ENCODE results near the gene NDUFS3. TPM values are rescaled to one million over a fixed set of nuclear protein-coding genes. Genes with fewer than 3 reads are reported as not detected.

Gene NDUFS3
- total RNA-seq, 8 experiments from 2014 or later: 92.5 to 149 (median 114) TPM

DNA sequence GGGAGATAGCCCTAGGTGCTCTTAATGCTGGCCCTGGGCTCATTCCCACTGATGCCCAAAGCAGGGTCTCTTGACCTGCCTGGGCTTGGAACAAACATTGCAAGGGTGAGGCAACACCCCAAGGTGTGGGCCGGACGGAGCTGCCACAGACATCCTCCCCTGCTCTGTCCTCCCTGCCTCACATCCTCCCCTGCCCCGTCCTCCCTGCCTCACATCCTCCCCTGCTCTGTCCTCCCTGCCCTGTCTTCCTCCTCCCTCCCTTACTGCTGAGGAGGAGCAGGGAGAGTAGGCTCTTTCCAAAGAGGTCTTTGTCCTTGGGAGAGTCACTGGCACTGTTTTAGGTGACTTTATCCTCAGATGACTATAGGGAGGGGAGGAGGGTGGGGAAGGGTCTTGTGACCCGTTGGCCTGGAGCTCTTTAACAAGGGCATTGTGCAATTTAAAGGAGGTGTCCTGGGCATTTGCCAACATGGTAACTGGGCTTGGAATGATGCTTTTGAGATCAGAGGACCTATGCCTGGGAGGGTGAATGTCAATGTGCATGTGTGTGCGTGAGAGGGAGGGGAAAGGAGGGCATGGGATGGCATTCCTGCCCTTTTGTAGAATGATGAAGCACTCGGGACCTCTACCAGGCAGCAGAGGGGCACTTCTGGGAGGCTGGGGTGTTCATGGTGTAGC, 8.3 kb downstream of the NDUFS3 start:
- ATAC-seq (replicated peaks in 6 of 8): peak in 7 of 8 experiments; percentile 6 to 24 (median 10)
- Histone ChIP-seq H3K27ac (no peak overlapping the region), H3K4me1 (replicated peaks in 1 of 2) (peaks cover 0 to 3% of the 10 kb centered on the region in 2 donors), H3K4me3 (no peak overlapping the region)
- in situ Hi-C loops (cut with MboI; ENCODE audit: low pct_unique_long_range_greater_than_20kb in 2 of 9, low sequenced_read_pairs in 9 of 9, unreplicated experiment in 9 of 9): no loop called here
- WGBS, 10 experiments: 20 to 80% (median 57%) methylated on average over 1 of the region's 6 CpGs; no CpG with 5 or more reads in 5 of the 10 experiments

DNA sequence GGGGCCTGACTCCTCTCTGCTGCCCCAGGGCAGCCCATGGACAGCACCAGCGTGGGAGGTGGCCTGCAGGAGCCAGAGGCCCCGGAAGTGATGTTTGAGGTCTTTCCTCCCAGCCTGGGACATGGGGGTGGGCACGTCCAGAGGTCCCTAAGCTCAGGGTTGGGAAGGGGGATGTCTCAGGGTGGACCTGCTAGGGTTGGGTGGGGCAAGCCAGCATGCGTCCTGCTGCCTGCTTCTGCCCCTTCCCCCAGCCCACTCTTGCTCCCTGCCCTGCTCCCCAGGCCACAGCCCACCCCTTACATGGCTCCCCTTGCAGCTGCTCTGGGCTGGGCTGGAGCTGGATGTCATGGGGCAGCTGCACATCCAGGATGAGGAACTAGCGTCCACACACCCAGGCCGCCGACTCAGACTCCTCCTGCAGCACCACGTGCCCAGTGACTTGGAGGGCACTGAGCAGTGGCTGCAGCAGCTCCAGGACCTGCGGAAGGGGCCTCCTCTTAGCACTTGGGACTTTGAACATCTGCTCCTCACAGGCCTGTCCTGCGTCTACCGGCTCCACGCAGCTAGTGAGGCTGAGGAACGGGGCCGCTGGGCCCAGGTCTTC, 9.0 kb downstream of the NDUFS3 start:
- Histone ChIP-seq H3K4me1 (replicated peaks in 1 of 2) (peaks cover 0 to 3% of the 10 kb centered on the region in 2 donors), H3K27ac (no peak overlapping the region), H3K4me3 (no peak overlapping the region)
- in situ Hi-C loops (cut with MboI; ENCODE audit: low pct_unique_long_range_greater_than_20kb in 2 of 9, low sequenced_read_pairs in 9 of 9, unreplicated experiment in 9 of 9): no loop called here
- peak; percentile 8 to 66 (median 34) for ATAC-seq (replicated peaks in 6 of 8)
- WGBS, 10 experiments: 80% methylated on average over 3 of the region's 14 CpGs; no CpG with 5 or more reads in 9 of the 10 experiments

DNA sequence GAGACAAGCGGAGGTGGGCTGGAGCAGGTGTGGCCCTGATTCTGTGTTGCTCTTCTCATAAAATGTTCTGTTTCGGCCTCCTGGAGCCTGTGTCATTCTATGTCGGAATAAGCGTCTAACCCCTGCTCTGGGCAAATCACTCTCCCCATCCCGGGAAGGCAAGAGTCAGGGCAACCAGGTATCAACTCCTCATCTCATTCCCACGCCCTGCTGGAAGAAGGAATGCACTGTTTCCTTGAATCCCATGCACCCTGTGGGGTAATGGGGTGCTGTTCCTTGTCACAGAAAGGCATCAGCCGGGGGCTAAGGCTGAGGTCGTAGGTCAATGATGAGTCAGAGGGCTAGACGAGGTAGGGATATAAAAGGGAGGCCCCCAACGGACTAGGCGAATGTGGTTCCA, 10.2 kb downstream of the NDUFS3 start:
- peaks cover 0 to 7% of the 10 kb centered on the region in 2 donors for H3K4me1 ChIP-seq (replicated peaks in 1 of 2)
- no peak overlapping the region for H3K4me3 ChIP-seq
- in situ Hi-C loops (cut with MboI; ENCODE audit: low pct_unique_long_range_greater_than_20kb in 2 of 9, low sequenced_read_pairs in 9 of 9, unreplicated experiment in 9 of 9): no loop called here
- 33 to 100% (median 80%) methylated on average over 1 to 5 of the region's 11 CpGs; no CpG with 5 or more reads in 4 of the 10 experiments for WGBS, 10 experiments
- no peak for ATAC-seq (replicated peaks in 6 of 8)
- H3K27ac ChIP-seq: no peak overlapping the region

DNA sequence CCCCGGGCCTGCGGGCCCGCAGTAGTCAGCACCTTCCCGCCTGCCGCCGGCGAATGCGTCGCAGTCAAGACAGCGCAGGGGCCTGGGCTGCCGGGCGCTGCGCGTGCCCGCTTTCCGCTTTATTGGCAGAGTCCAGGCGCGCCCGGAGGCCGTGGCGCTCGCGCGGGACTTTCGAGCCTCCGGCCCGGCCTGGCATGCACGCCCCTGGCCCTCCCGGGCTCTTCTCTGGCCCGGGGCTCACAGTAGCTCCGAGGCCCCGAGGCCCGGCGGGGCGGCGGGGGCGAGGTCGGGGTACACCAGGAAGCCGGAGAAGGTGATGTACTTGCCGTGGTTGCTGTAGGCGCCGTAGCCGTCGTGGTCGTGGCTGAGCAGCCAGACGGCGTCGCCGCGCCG, 10.7 kb downstream of the NDUFS3 start:
- ATAC-seq (replicated peaks in 6 of 8): no peak
- WGBS, 10 experiments: 97 to 100% (median 98%) methylated on average over 4 to 17 of the region's 51 CpGs; no CpG with 5 or more reads in 7 of the 10 experiments
- in situ Hi-C loops (cut with MboI; ENCODE audit: low pct_unique_long_range_greater_than_20kb in 2 of 9, low sequenced_read_pairs in 9 of 9, unreplicated experiment in 9 of 9): no loop called here
- H3K27ac ChIP-seq: no peak overlapping the region
- no peak overlapping the region for H3K4me3 ChIP-seq
- peaks cover 2 to 9% of the 10 kb centered on the region in 2 donors for H3K4me1 ChIP-seq (replicated peaks in 1 of 2)

DNA sequence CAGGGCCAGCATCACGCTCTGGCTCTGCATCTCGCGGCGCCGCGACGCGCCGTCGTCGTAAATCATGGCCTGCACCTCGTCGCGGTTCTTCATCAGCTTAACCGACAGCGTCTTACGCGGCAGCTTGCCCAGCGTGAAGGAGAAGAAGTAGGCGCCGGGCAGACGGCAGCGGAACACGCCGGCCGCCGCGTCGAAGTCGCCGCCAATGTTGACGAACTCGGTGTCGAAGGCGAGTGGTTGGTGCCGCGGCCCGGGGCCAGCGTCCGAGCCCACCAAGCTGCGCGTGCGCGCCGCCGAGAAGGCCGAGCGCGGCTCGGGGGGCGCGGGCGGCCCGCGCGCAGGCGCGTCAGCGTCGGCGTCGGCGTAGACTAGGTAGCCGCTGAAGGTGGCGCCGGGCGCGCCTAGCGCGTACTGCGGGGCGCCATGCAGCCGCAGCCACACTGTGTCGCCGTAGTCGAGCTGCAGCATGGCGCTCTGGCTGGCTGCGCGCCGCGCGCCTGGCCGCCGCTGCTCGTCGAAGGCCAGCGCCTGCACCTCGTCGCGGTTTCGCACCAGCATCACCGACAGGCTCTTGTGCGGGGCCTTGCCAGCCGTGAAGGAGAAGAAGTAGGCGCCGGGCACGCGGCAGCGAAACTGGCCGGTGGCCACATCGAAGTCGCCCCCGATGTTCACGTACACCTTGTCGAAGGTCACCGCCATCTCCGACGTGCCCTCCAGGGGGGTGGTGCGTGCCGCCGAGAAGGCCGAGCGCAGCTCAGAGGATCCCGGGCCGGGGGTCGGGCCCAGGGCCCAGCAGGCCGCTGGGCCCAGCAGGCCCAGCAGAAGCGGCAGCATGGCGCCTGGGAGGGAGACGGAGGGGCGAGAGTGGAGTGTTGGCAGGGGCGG, 11.3 kb downstream of the NDUFS3 start:
- 26 to 100% (median 91%) methylated on average over 1 to 43 of the region's 122 CpGs; no CpG with 5 or more reads in 2 of the 10 experiments for WGBS, 10 experiments
- no peak for ATAC-seq (replicated peaks in 6 of 8)
- no peak overlapping the region for H3K4me3 ChIP-seq
- H3K4me1 ChIP-seq (replicated peaks in 1 of 2): peaks cover 6 to 16% of the 10 kb centered on the region in 2 donors
- no peak overlapping the region for H3K27ac ChIP-seq
- in situ Hi-C loops (cut with MboI; ENCODE audit: low pct_unique_long_range_greater_than_20kb in 2 of 9, low sequenced_read_pairs in 9 of 9, unreplicated experiment in 9 of 9): no loop called here

DNA sequence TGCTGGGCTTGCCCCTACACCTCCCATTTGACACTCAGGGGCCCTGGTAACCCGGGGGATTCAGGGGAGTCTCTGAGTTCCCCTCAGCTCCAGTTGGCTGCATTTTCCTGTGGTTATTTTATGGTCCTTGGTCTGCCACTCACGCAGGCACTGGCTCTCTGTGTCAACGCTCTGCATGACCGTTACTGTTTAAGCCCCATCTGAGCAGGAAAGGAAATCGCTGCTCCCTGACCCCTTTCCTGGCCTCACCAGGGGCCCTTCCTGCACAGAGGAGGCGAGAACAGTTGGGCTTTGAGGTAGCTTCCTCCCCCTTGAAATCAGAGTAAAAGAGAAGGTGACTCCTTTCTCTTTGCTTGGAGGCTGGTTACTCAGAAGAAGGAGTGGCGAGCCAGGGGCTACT, 12.9 kb downstream of the NDUFS3 start:
- Histone ChIP-seq H3K4me3 (no peak overlapping the region), H3K4me1 (replicated peaks in 1 of 2) (peaks cover 6 to 16% of the 10 kb centered on the region in 2 donors)

DNA sequence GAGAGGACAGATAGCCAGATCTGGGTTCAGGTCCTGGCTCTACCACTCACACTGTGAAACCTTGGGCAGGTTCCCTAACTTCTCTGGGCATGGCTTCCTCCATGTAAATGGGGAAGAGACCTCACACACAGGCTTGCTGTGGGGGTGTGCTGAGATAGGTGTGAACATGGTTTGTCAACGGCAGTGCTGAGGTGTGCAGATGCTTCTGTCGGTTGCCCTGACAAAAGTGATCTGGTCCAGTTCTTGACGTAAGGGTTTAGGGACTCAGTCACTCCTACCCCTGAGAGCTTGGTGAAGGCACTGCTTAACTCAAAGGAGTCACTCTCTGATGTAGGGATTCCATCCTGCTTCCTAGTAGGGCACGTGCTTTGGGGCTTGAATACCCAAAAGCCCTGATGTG, 13.4 kb downstream of the NDUFS3 start:
- H3K27ac ChIP-seq: no peak overlapping the region
- no peak overlapping the region for H3K4me3 ChIP-seq
- ATAC-seq (replicated peaks in 6 of 8): no peak
- WGBS, 10 experiments: 0 to 80% (median 60%) methylated on average over 1 to 2 of the region's 4 CpGs; no CpG with 5 or more reads in 7 of the 10 experiments
- in situ Hi-C loops (cut with MboI; ENCODE audit: low pct_unique_long_range_greater_than_20kb in 2 of 9, low sequenced_read_pairs in 9 of 9, unreplicated experiment in 9 of 9): no loop called here
- peaks cover 6 to 16% of the 10 kb centered on the region in 2 donors for H3K4me1 ChIP-seq (replicated peaks in 1 of 2)

More for the DNA sequence above, 12.9 kb downstream of the NDUFS3 start:
- in situ Hi-C loops (cut with MboI; ENCODE audit: low pct_unique_long_range_greater_than_20kb in 2 of 9, low sequenced_read_pairs in 9 of 9, unreplicated experiment in 9 of 9): no loop called here
- no peak for ATAC-seq (replicated peaks in 6 of 8)
- H3K27ac ChIP-seq: no peak overlapping the region
- 20 to 86% (median 60%) methylated on average over 1 to 4 of the region's 7 CpGs; no CpG with 5 or more reads in 3 of the 10 experiments for WGBS, 10 experiments

DNA sequence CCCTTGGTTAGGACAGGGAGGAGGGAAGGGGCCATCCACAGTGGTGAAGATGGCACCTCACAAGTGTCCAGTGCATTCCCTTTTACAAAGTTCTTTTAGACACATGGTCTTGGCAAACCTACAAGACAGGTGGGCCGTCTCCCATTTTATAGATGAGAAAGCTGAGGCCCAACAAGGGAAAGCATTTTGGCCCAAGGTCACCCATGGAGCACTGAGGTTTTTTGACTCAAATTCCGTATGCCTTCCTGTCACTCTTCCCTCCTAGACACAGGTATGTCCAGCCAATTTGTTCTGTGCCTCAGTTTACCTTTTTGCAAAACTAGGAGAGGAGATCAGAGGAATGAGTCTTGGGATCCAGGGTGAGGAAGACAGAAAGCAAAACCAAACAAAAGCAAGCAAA, 14.1 kb downstream of the NDUFS3 start:
- no peak overlapping the region for H3K27ac ChIP-seq
- ATAC-seq (replicated peaks in 6 of 8): no peak
- H3K4me3 ChIP-seq: peak overlapping the region in 2 of 5 donors; percentile 50 to 89
- 0 to 93% (median 40%) methylated on average over 1 to 2 of the region's 2 CpGs; no CpG with 5 or more reads in 5 of the 10 experiments for WGBS, 10 experiments
- H3K4me1 ChIP-seq (replicated peaks in 1 of 2): peaks cover 6 to 16% of the 10 kb centered on the region in 2 donors
- in situ Hi-C loops (cut with MboI; ENCODE audit: low pct_unique_long_range_greater_than_20kb in 2 of 9, low sequenced_read_pairs in 9 of 9, unreplicated experiment in 9 of 9): no loop called here

DNA sequence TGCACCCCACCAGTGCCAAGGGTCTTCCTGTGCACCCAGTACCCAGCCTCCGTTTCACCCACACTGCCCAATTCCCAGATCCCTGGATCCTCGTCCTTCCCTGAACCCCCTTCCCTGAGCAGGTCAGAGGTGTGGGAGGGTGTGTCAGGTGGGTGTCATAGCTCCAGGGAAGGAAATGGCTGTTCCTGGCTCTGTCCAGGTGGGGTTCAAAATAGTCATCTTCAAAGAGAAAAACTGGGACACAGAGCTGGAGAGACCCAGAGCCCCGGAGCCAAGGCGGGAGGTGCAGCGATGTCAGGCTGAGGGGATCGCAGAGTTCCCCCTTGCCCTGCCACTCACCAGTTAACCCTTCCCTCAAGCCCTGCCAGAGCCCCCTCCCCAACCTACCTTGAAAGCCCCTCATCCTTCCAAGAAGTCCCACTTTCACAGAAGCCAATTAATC, 14.6 kb downstream of the NDUFS3 start:
- H3K27ac ChIP-seq: no peak overlapping the region
- peak overlapping the region; percentile 46 to 89 (median 50) for H3K4me3 ChIP-seq
- WGBS, 10 experiments: 18 to 20% (median 20%) methylated on average over 1 to 4 of the region's 6 CpGs; no CpG with 5 or more reads in 7 of the 10 experiments
- peak in 5 of 8 experiments; percentile 4 to 14 (median 8) for ATAC-seq (replicated peaks in 6 of 8)
- in situ Hi-C loops (cut with MboI; ENCODE audit: low pct_unique_long_range_greater_than_20kb in 2 of 9, low sequenced_read_pairs in 9 of 9, unreplicated experiment in 9 of 9): no loop called here
- peaks cover 6 to 16% of the 10 kb centered on the region in 2 donors for H3K4me1 ChIP-seq (replicated peaks in 1 of 2)

DNA sequence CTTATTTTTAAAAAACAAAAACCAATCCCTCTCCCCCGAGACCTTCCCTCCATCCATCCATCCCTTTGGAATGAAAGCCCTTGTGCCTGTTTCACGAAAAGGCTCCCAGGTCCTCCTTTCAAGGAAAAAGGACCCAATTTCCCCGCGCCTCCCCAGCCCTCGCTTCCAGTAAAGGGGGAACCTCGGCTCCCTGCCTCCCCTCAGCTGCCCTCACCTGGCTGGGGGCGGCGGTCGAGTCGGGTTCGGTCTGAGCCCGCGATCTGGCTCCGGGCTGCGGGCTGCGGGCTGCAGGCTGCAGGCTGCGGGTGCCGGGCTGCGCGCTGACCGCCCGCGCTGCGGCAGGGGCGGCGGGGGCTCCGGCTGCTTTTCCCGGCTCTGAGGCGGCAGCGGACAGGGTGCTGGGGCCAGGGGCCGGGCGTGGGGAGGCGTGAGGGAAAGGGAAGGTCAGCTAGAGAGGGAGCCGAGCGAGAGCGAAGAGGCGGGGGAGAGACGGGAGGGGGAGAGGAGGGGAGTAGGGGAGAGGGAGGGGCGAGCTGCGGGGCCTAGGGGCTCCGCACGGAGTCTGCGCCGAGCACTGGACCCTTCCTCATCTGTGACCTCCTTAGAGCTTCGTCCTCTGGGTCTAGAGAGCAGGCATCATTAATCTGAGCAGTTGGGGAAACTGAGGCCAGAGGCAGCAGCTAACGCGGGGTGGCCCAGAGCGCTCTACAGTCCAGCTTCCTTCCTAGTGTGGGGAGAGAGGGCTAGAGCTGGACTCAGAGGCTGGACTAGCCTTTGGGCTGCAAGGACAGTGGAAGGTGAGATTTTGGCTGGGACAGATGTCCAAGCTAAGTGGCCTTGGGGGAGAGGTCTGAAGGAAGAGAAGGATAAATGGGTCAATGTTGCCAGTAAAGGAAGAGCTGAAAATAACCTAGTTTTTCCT, 15.3 kb downstream of the NDUFS3 start, which contains the start of gene C1QTNF4:
TSS of gene C1QTNF4 (minus strand) at position 478 of the 922 bp plus-strand sequence. CDS start 3,601 bp downstream, outside the sequence.
- ATAC-seq (replicated peaks in 6 of 8): peak in 6 of 8 experiments; percentile 52 to 95 (median 91)
- peak within 1 kb of the TSS; percentile 46 to 89 (median 50) for H3K4me3 ChIP-seq
- in situ Hi-C loops (cut with MboI; ENCODE audit: low pct_unique_long_range_greater_than_20kb in 2 of 9, low sequenced_read_pairs in 9 of 9, unreplicated experiment in 9 of 9): no loop called here
- peaks cover 10 to 20% of the 10 kb centered on the region in 2 donors for H3K4me1 ChIP-seq (replicated peaks in 1 of 2)
- 0 to 62% (median 16%) methylated on average over 1 to 4 of the region's 48 CpGs; no CpG with 5 or more reads in 7 of the 10 experiments for WGBS, 10 experiments
- H3K27ac ChIP-seq: peak within 1 kb of the TSS; percentile 13 to 25

DNA sequence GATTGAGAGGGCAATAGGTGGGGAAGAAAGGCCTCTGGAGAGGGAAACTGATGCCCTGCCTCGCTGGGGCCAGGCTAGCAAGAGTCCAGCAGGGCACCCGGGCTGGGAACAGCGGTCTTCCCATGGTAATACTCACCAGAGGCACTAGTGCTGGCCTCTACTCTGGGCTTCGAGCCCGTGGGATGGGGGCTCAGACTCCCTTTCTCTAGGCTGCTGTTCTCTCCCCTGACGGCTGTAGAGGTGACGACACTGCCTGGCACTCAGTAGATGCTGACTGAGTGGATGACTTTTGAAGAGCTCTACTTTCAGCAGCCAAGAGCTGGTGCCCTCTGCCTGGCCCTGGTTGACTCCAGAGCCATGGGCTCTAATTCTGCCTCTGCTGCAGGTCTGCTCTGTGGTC, 16.2 kb downstream of the NDUFS3 start:
- no peak overlapping the region for H3K4me3 ChIP-seq
- no peak for ATAC-seq (replicated peaks in 6 of 8)
- H3K27ac ChIP-seq: no peak overlapping the region
- peaks cover 17 to 28% of the 10 kb centered on the region in 2 donors for H3K4me1 ChIP-seq (replicated peaks in 1 of 2)
- 50 to 100% (median 77%) methylated on average over 1 to 5 of the region's 7 CpGs; no CpG with 5 or more reads in 6 of the 10 experiments for WGBS, 10 experiments
- in situ Hi-C loops (cut with MboI; ENCODE audit: low pct_unique_long_range_greater_than_20kb in 2 of 9, low sequenced_read_pairs in 9 of 9, unreplicated experiment in 9 of 9): no loop called here

DNA sequence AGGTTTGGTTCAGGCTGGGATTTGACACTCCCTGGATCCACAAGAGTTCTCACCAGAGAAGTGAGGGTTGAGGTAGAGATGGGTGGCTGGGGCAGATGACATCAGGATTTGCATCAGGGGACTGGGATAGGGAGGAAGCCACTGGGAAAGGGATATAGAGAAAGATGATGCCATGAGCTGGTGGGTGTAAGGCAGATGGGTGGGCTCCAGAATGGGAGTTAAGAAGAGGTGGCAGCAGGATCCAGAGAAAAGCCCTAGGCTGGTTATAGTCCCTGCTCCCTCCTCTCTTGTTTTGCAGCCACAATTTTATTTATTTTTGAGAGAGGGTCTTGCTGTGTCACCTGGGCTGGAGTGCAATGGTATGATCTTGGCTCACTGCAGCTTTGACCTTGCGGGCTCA, 17.1 kb downstream of the NDUFS3 start:
- in situ Hi-C loops (cut with MboI; ENCODE audit: low pct_unique_long_range_greater_than_20kb in 2 of 9, low sequenced_read_pairs in 9 of 9, unreplicated experiment in 9 of 9): no loop called here
- no peak overlapping the region for H3K4me3 ChIP-seq
- no peak for ATAC-seq (replicated peaks in 6 of 8)
- H3K4me1 ChIP-seq (replicated peaks in 1 of 2): peaks cover 25 to 32% of the 10 kb centered on the region in 2 donors
- no peak overlapping the region for H3K27ac ChIP-seq
- WGBS, 10 experiments: 83 to 100% (median 100%) methylated on average over 1 of the region's 1 CpG; no CpG with 5 or more reads in 6 of the 10 experiments
